HG02981 (cell line): ENCODE measurements around the gene HDGF.
A peak's percentile ranks its signal among the peaks of the same experiment; 100 is the strongest.
"Not testable (repeated sequence)": the region's sequence is repeated elsewhere in the genome, so short reads cannot be mapped to it uniquely, and the experiment has no call there.

ENCODE experiments used
- ATAC-seq: cut with Tn5 transposase; IDR thresholded peaks from one replicate; pipeline ENCODE4 v1.9.1; 2021; ENCODE audit warnings: mild to moderate bottlenecking, moderate library complexity; ENCODE audit not compliant: unreplicated experiment

HDGF gene

GRCh38 chr1:156767101-156767878, 15.8 kb upstream of the HDGF start, which contains the start of gene PRCC:
Gene PRCC, plus strand, starts transcription at chr1:156767535. Its CDS starts 237 bp downstream, at chr1:156767772.
- peak; percentile 93 for ATAC-seq

GRCh38 chr1:156766298-156767100, 15.0 kb upstream of the HDGF start:
- ATAC-seq, result peak; percentile 15

GRCh38 chr1:156765666-156766065, 14.2 kb upstream of the HDGF start:
- no peak for ATAC-seq

GRCh38 chr1:156765136-156765535, 13.7 kb upstream of the HDGF start:
- ATAC-seq, result not testable (repeated sequence)

DNA sequence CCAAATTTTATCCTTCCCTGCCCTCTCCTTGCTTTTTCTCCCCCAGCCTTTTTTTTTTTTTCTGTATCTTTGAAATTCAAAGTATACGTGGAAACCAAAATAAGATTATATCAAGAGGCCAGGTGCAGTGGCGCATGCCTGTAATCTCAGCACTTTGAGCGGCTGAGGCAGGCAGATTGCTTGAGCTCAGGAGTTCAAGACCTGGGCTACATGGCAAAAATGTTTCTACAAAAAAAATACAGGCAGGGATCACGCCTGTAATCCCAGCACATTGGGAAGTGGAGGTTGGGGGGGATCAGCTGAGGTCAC, 9.3 kb upstream of the HDGF start:
- ATAC-seq, result no peak

DNA sequence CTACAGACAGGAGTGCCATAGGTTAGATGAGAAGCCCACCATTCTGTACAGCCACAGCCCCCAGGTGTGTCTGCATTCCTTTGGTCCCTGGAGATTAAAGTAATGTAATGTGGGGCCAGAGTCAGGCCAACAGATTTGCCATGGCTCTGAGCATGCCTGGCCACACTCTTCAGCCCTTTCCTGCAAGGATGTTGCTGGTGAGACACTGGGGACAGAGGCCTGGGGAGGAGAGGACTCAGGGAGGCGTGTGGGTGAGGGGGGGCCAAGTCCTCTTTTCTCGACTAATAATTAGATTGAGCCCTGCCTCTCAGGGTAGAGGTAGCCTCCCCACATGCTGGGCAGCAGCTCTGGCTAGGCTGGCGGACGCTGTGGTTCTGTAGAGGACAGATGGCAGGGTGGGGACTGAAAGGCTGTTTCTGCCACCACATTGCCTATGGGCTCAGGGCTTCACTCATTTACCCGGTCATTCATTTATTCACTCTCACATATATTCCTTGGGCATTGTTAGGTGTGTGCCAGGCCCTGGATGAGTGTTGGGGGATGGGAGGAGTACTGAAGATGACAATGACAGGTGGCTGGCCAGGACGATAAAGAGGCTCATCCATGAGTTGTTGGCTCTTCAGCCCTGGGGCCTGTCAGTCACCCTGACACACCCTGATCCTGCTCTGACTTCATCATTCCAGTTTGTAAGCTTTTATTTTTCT, 8.8 kb upstream of the HDGF start:
- ATAC-seq, result no peak

GRCh38 chr1:156757572-156758253, 6.2 kb upstream of the HDGF start:
- ATAC-seq, result not testable (repeated sequence)

- no peak for ATAC-seq
Observed at GRCh38 chr1:156756355-156756754, 4.9 kb upstream of the HDGF start.

DNA sequence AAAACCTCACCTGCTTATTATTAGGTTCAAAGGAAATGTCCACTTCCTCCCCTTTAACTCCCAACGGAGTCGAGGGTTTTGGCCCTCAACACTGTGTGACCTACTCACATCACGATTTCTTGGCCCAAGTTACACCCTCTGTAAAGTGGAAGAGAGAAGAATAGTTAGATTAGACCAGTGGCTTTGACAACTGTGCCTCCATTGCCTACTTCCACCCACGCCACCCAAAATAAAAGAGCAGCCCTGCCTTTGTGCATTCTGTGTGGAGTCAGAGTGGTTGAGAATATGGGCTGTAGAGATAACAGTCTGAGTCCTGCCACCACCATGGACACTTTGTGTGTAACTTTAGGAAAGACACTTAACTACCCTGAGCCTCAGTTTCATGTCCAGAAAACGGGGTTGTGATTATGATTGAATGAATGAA, 4.1 kb upstream of the HDGF start:
- no peak for ATAC-seq

- ATAC-seq, result no peak
Observed at GRCh38 chr1:156754219-156754618, 2.7 kb upstream of the HDGF start.

DNA sequence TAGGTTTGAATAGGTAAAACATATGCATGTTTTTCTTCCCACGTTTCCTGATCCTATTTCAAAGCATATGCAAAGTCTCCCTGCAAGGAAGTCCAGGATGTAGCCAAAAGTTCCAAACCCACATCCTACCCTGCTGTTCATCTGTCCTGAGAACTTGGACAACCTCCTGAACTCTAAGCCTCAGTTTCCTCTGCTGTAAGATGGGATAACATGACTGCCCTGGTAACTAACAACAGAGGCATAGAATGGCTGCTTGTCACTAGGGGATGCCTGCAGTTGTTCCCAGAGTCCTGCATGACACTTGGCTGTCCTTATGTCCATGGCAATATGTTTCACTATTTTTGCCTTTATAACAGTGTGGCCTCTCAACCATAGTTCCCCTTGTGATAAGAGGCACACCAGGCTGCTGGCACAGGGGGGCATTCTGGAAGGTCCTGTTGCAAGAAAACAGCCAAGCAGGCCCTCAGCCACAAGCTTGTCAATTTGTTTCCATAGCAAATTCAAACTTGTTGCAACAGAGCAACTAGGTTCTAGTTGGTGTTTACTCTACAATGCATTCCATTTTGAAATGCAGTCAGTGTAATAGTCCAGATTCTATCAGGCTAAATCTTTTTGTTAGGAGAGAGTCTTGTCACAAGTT, 1.5 kb upstream of the HDGF start:
- no peak for ATAC-seq

DNA sequence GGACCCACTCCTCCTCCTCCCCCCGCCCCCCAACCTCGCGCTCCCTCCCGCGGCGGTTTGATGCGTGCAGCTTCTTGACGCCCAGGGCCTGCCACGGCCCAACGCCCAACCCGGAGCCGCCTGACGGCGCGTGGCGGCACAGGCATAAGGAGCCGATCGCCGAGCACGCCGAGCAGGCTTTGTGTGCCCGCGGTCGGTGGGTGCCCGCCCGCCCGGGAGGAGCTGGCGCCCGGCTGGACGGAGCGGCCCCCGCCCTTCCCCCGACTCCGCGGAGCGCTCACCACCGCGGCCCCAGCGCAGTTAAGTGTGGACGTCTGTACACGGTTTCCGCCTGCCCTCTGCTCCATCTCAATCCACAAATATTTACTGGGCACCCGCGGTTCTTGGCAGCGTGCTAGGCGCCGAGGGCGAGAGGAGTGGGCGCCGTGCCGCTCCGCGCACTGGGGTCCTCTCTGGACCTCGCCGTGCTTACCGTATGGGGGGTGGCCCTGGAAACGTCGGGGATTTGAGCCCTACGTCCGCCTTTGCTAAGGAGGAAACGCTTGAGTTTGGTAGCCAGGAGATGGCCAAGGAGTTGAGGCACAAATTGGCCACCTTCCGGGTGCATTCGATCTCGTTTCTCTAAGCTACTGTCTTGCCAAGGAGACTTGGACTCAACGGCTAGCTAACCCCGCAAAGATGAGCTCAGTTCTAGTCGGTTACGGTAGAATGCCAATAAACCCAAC, 444 bp upstream of the HDGF start:
- ATAC-seq, result no peak

- ATAC-seq, result no peak
Observed at GRCh38 chr1:156750711-156751450, 594 bp downstream of the HDGF start.

GRCh38 chr1:156750191-156750672, 1.2 kb downstream of the HDGF start:
- ATAC-seq, result no peak

DNA sequence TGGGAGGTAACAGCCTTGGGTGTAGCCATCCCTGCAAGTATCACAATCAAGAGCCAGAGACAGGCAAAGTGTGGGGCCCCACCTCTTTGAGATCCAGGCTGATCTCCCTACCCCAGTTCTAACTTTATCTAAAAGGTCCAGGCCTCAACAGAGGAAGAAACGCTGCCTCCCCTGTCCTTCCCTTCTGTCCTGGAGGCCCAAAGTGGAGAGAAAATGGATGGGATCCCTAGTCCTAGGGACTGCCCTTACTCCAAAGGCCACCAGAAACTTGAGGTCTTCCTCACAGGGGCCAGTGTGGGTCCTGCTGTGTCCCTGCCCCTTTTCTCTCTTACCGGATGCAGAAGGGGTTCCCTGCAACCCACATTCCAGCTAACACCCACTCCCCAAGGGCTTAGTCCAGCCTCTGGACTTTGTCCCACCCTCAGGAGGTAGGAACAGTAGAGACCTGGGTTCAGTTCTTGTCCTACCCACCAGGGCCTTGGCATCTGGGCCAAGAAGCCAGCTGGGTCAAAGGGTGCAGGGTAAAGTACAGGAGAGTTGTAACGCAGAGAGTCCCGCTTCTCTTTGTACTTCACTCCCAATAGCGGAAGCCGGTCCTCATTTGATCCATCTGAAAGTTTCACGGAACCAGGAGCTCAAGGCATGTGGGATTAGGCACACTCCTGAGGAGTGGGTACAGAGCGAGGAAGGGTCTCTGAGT, 1.9 kb downstream of the HDGF start:
- no peak for ATAC-seq

DNA sequence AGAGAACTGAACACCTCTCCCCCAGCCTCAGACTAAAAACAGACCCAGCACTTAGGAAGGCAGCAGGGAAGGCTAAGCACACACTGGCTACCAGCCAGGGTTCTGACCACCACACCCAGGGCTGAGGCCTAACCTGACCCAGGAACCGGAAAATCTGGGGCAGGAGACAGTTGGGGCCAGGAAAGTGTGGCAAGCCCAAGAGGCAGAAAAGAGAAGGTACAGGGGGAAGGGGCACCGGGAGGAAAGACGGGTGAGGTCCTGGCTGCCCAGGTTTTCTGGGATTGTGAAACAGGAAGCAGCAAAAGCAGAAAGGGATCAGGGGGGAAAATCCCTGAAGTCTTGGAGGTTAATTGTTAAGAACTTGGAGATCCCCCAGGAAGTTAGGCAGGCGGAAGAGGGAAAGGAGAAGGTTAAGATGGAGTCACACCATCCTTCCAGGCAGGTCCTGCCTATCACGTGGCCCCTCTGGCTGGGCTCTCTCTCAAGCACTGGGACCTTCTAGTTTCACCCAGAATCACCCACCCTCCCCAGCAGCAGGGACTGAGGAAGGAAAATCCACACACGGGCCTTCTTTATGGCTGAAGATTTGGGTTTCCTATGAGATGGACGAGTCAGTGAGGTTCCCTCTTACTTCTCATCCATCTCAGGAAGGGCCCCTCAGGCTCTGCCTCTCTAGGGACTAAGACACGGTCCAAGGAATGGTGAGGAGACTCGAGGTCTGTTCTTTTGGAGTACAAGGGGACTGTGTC, 2.6 kb downstream of the HDGF start:
- ATAC-seq, result no peak

DNA sequence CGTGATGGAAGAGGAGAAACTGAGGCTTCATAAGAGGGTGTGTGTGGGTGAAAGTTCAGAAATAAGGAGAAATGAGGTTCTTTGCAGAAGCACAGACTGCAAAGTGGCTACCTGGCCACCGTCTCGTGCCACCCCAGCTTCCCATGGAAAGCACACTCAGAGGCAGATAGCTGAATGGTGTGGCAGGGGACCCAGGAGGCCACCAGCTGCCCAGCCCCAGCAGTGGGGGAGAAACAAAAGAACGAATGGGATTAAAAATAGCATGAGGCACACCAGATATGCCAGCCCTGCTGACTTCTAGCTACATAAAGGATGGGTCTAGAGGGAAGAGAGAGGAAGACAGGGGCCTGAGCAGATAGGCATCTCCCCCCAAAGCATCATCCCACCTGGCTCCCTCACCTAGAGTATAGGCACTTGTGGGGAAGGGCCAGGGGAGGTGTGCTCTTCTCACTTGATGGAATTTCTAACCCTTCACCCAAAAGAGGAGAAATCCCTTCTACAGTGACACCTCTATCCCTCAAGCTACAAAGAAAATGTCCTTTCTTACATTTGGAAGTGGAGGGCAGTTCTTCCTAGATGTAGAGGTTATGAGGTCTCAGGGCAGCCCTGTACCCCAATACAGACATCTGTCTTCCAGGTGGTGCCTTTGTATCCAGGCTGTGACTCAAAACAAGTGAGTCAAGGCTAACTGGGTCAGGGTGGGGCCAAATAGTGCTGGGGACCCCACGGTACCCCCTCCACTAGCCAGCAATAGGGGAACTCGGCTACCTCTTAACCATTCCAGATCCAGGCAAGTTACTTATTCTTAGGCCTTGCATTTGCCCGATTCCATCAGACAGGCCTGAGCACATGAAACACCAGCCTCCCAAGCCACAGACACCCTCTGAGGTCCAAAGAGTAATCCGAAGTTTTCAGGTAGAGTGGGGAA, 3.5 kb downstream of the HDGF start:
- ATAC-seq, result no peak
